ENCODE data around the gene CADPS2. TPM values are rescaled to one million over a fixed set of nuclear protein-coding genes. Genes with fewer than 3 reads are reported as not detected.

Gene CADPS2
- total and polyA plus RNA-seq, 2 of the 4 experiments (the other 2 are of a cell fraction) = 0.10 to 0.54 TPM

DNA sequence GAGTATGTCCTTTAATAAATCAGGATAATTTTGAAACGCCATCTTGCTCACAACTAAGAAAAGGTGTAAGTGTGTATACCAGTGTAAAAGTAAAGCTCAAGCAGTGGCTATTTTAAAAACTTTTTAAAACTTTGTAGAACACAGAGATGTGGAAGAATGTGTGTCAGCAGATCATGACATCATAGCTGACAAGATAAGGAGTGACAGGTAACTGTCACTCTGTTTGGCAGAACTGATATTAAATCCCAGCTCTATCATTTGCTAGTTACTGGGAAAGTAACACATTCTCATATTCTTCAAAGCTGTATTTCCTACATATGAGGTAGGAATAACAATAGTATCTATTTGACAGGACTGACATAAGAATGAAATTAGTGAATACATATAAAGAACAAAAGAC lies 119.7 kb downstream of the CADPS2 start:
- ChIA-PET POLR2A (ENCODE audit: unreplicated experiment) (no interaction called here), CTCF (no interaction called here)
- H3K27ac ChIP-seq (ENCODE audit: insufficient read depth, low read length) = no peak overlapping the region
- no peak overlapping the region for H3K23ac ChIP-seq (ENCODE audit: low read depth, low read length)
- H3K9me3 ChIP-seq (ENCODE audit: control insufficient read depth, insufficient read depth, low read length) = peaks cover 2% of the 10 kb centered on the region; the same call in 1 of the 2 replicates
- H3K9ac ChIP-seq (ENCODE audit: low read depth, low read length) = no peak overlapping the region
- intact Hi-C loops (cut with micrococcal nuclease) (no loop called here), dilution Hi-C loops (cut with HindIII; ENCODE audit: low sequenced_read_pairs, unreplicated experiment) (no loop called here), in situ Hi-C loops (cut with MboI; ENCODE audit: low sequenced_read_pairs) (no loop called here)
- H3K56ac ChIP-seq (ENCODE audit: extremely low read depth, insufficient read depth, low read length) = no peak overlapping the region
- no peaks in the 10 kb centered on the region for H3K36me3 ChIP-seq (ENCODE audit: control insufficient read depth, insufficient read depth, low read length)
- no peak overlapping the region for H2BK15ac ChIP-seq (ENCODE audit: low read depth, low read length)
- H2BK20ac ChIP-seq (ENCODE audit: low read depth, low read length) = no peak overlapping the region
- no peaks in the 10 kb centered on the region for H3K9me1 ChIP-seq (ENCODE audit: insufficient read depth, low read length)
- WGBS, 2 experiments (ENCODE audit: extremely low coverage in 2 of 2, insufficient read length in 1 of 2) = no CpG with 5 or more reads among the region's 1 CpG
- no peaks in the 10 kb centered on the region for H3K79me1 ChIP-seq (ENCODE audit: low read depth in 1 of 2, low read length in 2 of 2)
- no peak for TF ChIP-seq RAD21 (IDR thresholded peaks at IDR 0.05; ENCODE audit: low read length)
- no peak for TF ChIP-seq CTCF (conservative IDR thresholded peaks at IDR 0.05; ENCODE audit: low read depth, low read length)
- no peak for TF ChIP-seq FOS (IDR thresholded peaks at IDR 0.05; ENCODE audit: low read depth, low read length)
- TF ChIP-seq, protein P1, sequence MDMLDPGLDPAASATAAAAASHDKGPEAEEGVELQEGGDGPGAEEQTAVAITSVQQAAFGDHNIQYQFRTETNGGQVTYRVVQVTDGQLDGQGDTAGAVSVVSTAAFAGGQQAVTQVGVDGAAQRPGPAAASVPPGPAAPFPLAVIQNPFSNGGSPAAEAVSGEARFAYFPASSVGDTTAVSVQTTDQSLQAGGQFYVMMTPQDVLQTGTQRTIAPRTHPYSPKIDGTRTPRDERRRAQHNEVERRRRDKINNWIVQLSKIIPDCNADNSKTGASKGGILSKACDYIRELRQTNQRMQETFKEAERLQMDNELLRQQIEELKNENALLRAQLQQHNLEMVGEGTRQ (IDR thresholded peaks at IDR 0.05; ENCODE audit: low read depth, low read length) = no peak
- no peak for TF ChIP-seq MAFK (IDR thresholded peaks at IDR 0.05; ENCODE audit: low read depth, low read length)
- TF ChIP-seq MAZ (IDR thresholded peaks at IDR 0.05; ENCODE audit: borderline replicate concordance, low read depth, low read length) = no peak
- TF ChIP-seq RCOR1 (IDR thresholded peaks at IDR 0.05; ENCODE audit: insufficient replicate concordance, low read length) = no peak
- TF ChIP-seq RFX5 (IDR thresholded peaks at IDR 0.05; ENCODE audit: low read depth, low read length) = no peak
- TF ChIP-seq, protein P2, sequence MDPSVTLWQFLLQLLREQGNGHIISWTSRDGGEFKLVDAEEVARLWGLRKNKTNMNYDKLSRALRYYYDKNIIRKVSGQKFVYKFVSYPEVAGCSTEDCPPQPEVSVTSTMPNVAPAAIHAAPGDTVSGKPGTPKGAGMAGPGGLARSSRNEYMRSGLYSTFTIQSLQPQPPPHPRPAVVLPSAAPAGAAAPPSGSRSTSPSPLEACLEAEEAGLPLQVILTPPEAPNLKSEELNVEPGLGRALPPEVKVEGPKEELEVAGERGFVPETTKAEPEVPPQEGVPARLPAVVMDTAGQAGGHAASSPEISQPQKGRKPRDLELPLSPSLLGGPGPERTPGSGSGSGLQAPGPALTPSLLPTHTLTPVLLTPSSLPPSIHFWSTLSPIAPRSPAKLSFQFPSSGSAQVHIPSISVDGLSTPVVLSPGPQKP (IDR thresholded peaks at IDR 0.05; ENCODE audit: borderline replicate concordance, low read depth, low read length) = no peak
- TF ChIP-seq MXI1 (IDR thresholded peaks at IDR 0.05; ENCODE audit: borderline replicate concordance, low read depth, low read length) = no peak
- no peak overlapping the region for H4K8ac ChIP-seq (ENCODE audit: low read depth in 2 of 2, low read length in 2 of 2)
- no peak overlapping the region for H2BK120ac ChIP-seq (ENCODE audit: low read depth, low read length)
- H2AFZ ChIP-seq (replicated peaks; ENCODE audit: low read length, poor library complexity) = no peak overlapping the region
- H2BK5ac ChIP-seq (ENCODE audit: low read depth, low read length, poor library complexity, severe bottlenecking) = no peak overlapping the region
- H3K14ac ChIP-seq (replicated peaks; ENCODE audit: low read depth, low read length) = no peak overlapping the region
- H2AK9ac ChIP-seq (replicated peaks; ENCODE audit: low read depth, low read length, poor library complexity) = no peak overlapping the region
- H4K91ac ChIP-seq (ENCODE audit: insufficient read depth, low read depth, low read length) = no peak overlapping the region
- H3K4ac ChIP-seq (ENCODE audit: low read depth, low read length) = no peak overlapping the region
- no peak overlapping the region for H4K5ac ChIP-seq (ENCODE audit: low read depth, low read length)
- H2AK5ac ChIP-seq (ENCODE audit: low read depth, low read length) = no peak overlapping the region
- H3K4me1 ChIP-seq (ENCODE audit: control insufficient read depth, insufficient read depth, low read length) = no peaks in the 10 kb centered on the region
- BruUV-seq (replicated peaks) = no TSS peak
- H3K18ac ChIP-seq (ENCODE audit: low read depth, low read length) = no peak overlapping the region
- H3K4me2 ChIP-seq (ENCODE audit: low read depth, low read length) = no peak overlapping the region
- DNase-seq = no peak
- no peaks in the 10 kb centered on the region for H4K20me1 ChIP-seq (ENCODE audit: insufficient read depth, low read length)
- no peak overlapping the region for H3K4me3 ChIP-seq (ENCODE audit: insufficient read depth, low read depth, low read length)
- H3K27me3 ChIP-seq (ENCODE audit: control insufficient read depth, insufficient read depth, low read length) = no peaks in the 10 kb centered on the region
- no peak for ATAC-seq (ENCODE audit: low read depth)
